Neural cell (in vitro differentiated cells): Measurements from ENCODE around the gene UBAP1. TPM values are rescaled to one million over a fixed set of nuclear protein-coding genes. Genes with fewer than 3 reads are reported as not detected.

ENCODE experiments used
- H2AFZ ChIP-seq: fragments of 200-600, 300-800 bp; sonication (generic), shearing (Covaris generic); 2 replicates; pipeline ENCODE4 v1.6.0; 2014; ENCODE audit warnings: low read depth, mild to moderate bottlenecking, antibody characterized with exemption, low read length, moderate library complexity
- H3F3A ChIP-seq: fragments of 200-600 bp; shearing (Covaris generic); 2 replicates; pipeline ENCODE4 v1.6.1; 2016; ENCODE audit warnings: mild to moderate bottlenecking, moderate library complexity, mixed read lengths, antibody characterized with exemption, low read length; ENCODE audit not compliant: insufficient read depth, poor library complexity, severe bottlenecking
- H3K27ac ChIP-seq: fragments of 200-600, 300-800 bp; sonication (generic), shearing (Covaris generic); 2 replicates; pipeline ENCODE4 v1.5.1; 2014; ENCODE audit warnings: mild to moderate bottlenecking, low read length, moderate library complexity
- H3K27me3 ChIP-seq: fragments of 300-800, 200-600 bp; sonication (generic), shearing (Covaris generic); 2 replicates; pipeline ENCODE4 v1.6.0; 2014; ENCODE audit warnings: mild to moderate bottlenecking, low read depth, low read length, moderate library complexity; ENCODE audit not compliant: insufficient read depth
- H3K36me3 ChIP-seq: fragments of 300-800, 200-600 bp; sonication (generic), shearing (Covaris generic); 2 replicates; pipeline ENCODE4 v1.5.1; 2014; ENCODE audit warnings: mild to moderate bottlenecking, antibody characterized with exemption, low read length, moderate library complexity; ENCODE audit not compliant: insufficient read depth
- H3K4me2 ChIP-seq: fragments of 300-800, 200-600 bp; sonication (generic), shearing (Covaris generic); 2 replicates; pipeline ENCODE4 v1.6.0; 2014; ENCODE audit warnings: mild to moderate bottlenecking, low read length
- H3K4me3 ChIP-seq: fragments of 300-800, 200-600 bp; sonication (generic), shearing (Covaris generic); 2 replicates; pipeline ENCODE4 v1.5.1; 2014; ENCODE audit warnings: mild to moderate bottlenecking, low read length, moderate library complexity
- H3K79me2 ChIP-seq: fragments of 200-600 bp; shearing (Covaris generic); replicated peaks from 2 replicates; pipeline ENCODE4 v1.6.0; 2014; ENCODE audit warnings: mild to moderate bottlenecking, low read length, moderate library complexity; ENCODE audit not compliant: insufficient read depth
- H3K9ac ChIP-seq: fragments of 300-800, 200-600 bp; sonication (generic), shearing (Covaris generic); 2 replicates; pipeline ENCODE4 v1.6.1; 2016; ENCODE audit warnings: mild to moderate bottlenecking, low read length, mixed read lengths
- H3K9me2 ChIP-seq: fragments of 200-600 bp; shearing (Covaris generic); 2 replicates; pipeline ENCODE4 v1.6.1; 2016; ENCODE audit warnings: mild to moderate bottlenecking, low read length, mixed read lengths; ENCODE audit not compliant: insufficient read depth
- H3K9me3 ChIP-seq: fragments of 200-600, 300-800 bp; sonication (generic), shearing (Covaris generic); 2 replicates; pipeline ENCODE4 v1.6.1; 2016; ENCODE audit warnings: mild to moderate bottlenecking, mixed run types, low read length, moderate library complexity, mixed read lengths
- H4K20me1 ChIP-seq: fragments of 200-600 bp; shearing (Covaris generic); 2 replicates; pipeline ENCODE4 v1.6.1; 2016; ENCODE audit warnings: mild to moderate bottlenecking, mixed run types; ENCODE audit not compliant: insufficient read depth
- CTCF ChIP-seq: fragments of 450-650 bp; IDR thresholded peaks from 2 replicates; pipeline ENCODE4 v1.5.1; 2014; ENCODE audit warnings: antibody characterized with exemption, mild to moderate bottlenecking, moderate library complexity; ENCODE audit not compliant: poor library complexity, severe bottlenecking
- EP300 ChIP-seq: fragments of 450-650 bp; conservative IDR thresholded peaks from 2 replicates; pipeline ENCODE4 v1.6.1; 2014; ENCODE audit warnings: antibody characterized with exemption, mild to moderate bottlenecking, moderate library complexity; ENCODE audit not compliant: poor library complexity, severe bottlenecking
- EZH2 ChIP-seq: fragments of 200-600, 300-800 bp; shearing (Covaris generic), sonication (generic); IDR thresholded peaks from 2 replicates; pipeline ENCODE4 v1.6.1; 2014; ENCODE audit warnings: antibody characterized with exemption, low read length, borderline replicate concordance, mild to moderate bottlenecking; ENCODE audit not compliant: insufficient read depth, poor library complexity, severe bottlenecking
- MXI1 ChIP-seq: fragments of 450-650 bp; conservative IDR thresholded peaks from 2 replicates; pipeline ENCODE4 v1.6.1; 2014; ENCODE audit warnings: antibody characterized with exemption, mild to moderate bottlenecking; ENCODE audit not compliant: poor library complexity, severe bottlenecking
- POLR2AphosphoS5 ChIP-seq: IDR thresholded peaks from 2 replicates; pipeline ENCODE4 v1.6.1; 2012
- RAD21 ChIP-seq: fragments of 450-650 bp; conservative IDR thresholded peaks from 2 replicates; pipeline ENCODE4 v1.6.1; 2014; ENCODE audit warnings: antibody characterized with exemption, mild to moderate bottlenecking, moderate library complexity
- REST ChIP-seq: IDR thresholded peaks from 2 replicates; pipeline ENCODE4 v1.6.1; 2012; ENCODE audit warnings: borderline replicate concordance
- SMC3 ChIP-seq: fragments of 450-650 bp; conservative IDR thresholded peaks from 2 replicates; pipeline ENCODE4 v1.6.1; 2014; ENCODE audit warnings: antibody characterized with exemption, mild to moderate bottlenecking, moderate library complexity; ENCODE audit not compliant: poor library complexity
- TAF1 ChIP-seq: IDR thresholded peaks from 2 replicates; pipeline ENCODE4 v1.6.1; 2012; ENCODE audit warnings: low read depth
- polyA plus RNA-seq: library from polyadenylated mRNA; depleted of rRNA; stranded (reverse); fragments of >200 nt; gene quantifications from 2 replicates; pipeline ENCODE4 v1.2.3, GENCODE V29; 2014

The UBAP1 gene
- polyA plus RNA-seq, 1 donor from 2014 or later = 35.1 TPM

GRCh38 chr9:34227445-34227844, 48.6 kb downstream of the UBAP1 start:
- Histone ChIP-seq H3K36me3 (no peaks in the 10 kb centered on the region), H3K27me3 (no peaks in the 10 kb centered on the region), H2AFZ (no peak overlapping the region), H3K9me3 (no peaks in the 10 kb centered on the region), H3K27ac (no peak overlapping the region), H4K20me1 (no peaks in the 10 kb centered on the region), H3K79me2 (no peaks in the 10 kb centered on the region), H3K4me3 (no peak overlapping the region), H3K4me2 (no peak overlapping the region), H3F3A (no peaks in the 10 kb centered on the region), H3K9me2 (no peaks in the 10 kb centered on the region), H3K9ac (no peak overlapping the region)
- TF ChIP-seq POLR2AphosphoS5 (no peak), EP300 (no peak), CTCF (no peak), EZH2 (no peak), RAD21 (no peak), TAF1 (no peak), REST (no peak), MXI1 (no peak), SMC3 (no peak)

- Histone ChIP-seq H3K27me3 (no peaks in the 10 kb centered on the region), H3K4me3 (no peak overlapping the region), H3K4me2 (no peak overlapping the region), H3K36me3 (no peaks in the 10 kb centered on the region), H3F3A (no peaks in the 10 kb centered on the region), H3K9me3 (no peaks in the 10 kb centered on the region), H3K79me2 (no peaks in the 10 kb centered on the region), H3K9me2 (no peaks in the 10 kb centered on the region), H4K20me1 (no peaks in the 10 kb centered on the region), H3K9ac (no peak overlapping the region), H3K27ac (no peak overlapping the region), H2AFZ (no peak overlapping the region)
- TF ChIP-seq EP300 (no peak), CTCF (no peak), EZH2 (no peak), SMC3 (no peak), POLR2AphosphoS5 (no peak), MXI1 (no peak), REST (no peak), RAD21 (no peak)
Observed at GRCh38 chr9:34230556-34230955, 51.7 kb downstream of the UBAP1 start.
